HepG2 (cell line): ENCODE measurements around the gene LYRM1. TPM values are rescaled to one million over a fixed set of nuclear protein-coding genes. Genes with fewer than 3 reads are reported as not detected.

Source experiments
- CEBPZ ChIP-seq: IDR thresholded peaks from 2 replicates; pipeline ENCODE4 v1.6.1; 2012; ENCODE audit warnings: low read length, improper control_type of control experiment
- CENPT ChIP-seq: sonication (generic); formaldehyde crosslinking; IDR thresholded peaks from 2 replicates; pipeline ENCODE4 v1.8.0; 2022; ENCODE audit warnings: low read depth, mild to moderate bottlenecking, moderate library complexity, missing genetic modification reagents
- FOXO4 ChIP-seq: sonication (generic); formaldehyde crosslinking; conservative IDR thresholded peaks from 2 replicates; pipeline ENCODE4 v1.8.1; 2023; ENCODE audit warnings: missing genetic modification reagents
- HMGA1 ChIP-seq: sonication (generic); formaldehyde crosslinking; conservative IDR thresholded peaks from 2 replicates; pipeline ENCODE4 v1.4.0; 2020; ENCODE audit warnings: missing genetic modification reagents
- KDM6A ChIP-seq: IDR thresholded peaks from 2 replicates; pipeline ENCODE4 v1.6.1; 2016; ENCODE audit warnings: low read depth
- MED13 ChIP-seq: sonication (generic); formaldehyde crosslinking; IDR thresholded peaks from 2 replicates; pipeline ENCODE4 v1.5.0; 2020; ENCODE audit warnings: missing genetic modification reagents
- NFATC3 ChIP-seq: sonication (generic); formaldehyde crosslinking; IDR thresholded peaks from 2 replicates; pipeline ENCODE4 v1.5.1; 2020; ENCODE audit warnings: mild to moderate bottlenecking, missing genetic modification reagents
- NFYB ChIP-seq: sonication (generic); formaldehyde crosslinking; IDR thresholded peaks from 2 replicates; pipeline ENCODE4 v1.4.0; 2020; ENCODE audit warnings: missing genetic modification reagents
- RBM22 ChIP-seq: fragments of 200-400 bp; formaldehyde crosslinking; optimal IDR thresholded peaks from 2 replicates; pipeline ENCODE3; 2017; ENCODE audit warnings: mild to moderate bottlenecking, low read length, moderate library complexity
- TBX2 ChIP-seq: sonication (generic); formaldehyde crosslinking; IDR thresholded peaks from 2 replicates; pipeline ENCODE4 v1.5.0; 2020; ENCODE audit warnings: missing genetic modification reagents, mild to moderate bottlenecking, borderline replicate concordance
- USF2 ChIP-seq, 2 experiments: sonication (generic) in 1 of 2; formaldehyde crosslinking in 1 of 2; IDR thresholded peaks; 2 replicates each; pipeline versions ENCODE4 v1.5.1 to v1.6.1; 2011 to 2020; ENCODE audit warnings: borderline replicate concordance in 1 of 2, low read depth in 1 of 2, low read length in 1 of 2, mild to moderate bottlenecking in 1 of 2, missing genetic modification reagents in 1 of 2, moderate library complexity in 1 of 2
- ZNF275 ChIP-seq: sonication (generic); formaldehyde crosslinking; IDR thresholded peaks from 2 replicates; pipeline ENCODE4 v1.8.0; 2022; ENCODE audit warnings: missing genetic modification reagents, mild to moderate bottlenecking, inconsistent platforms, borderline replicate concordance
- ZNF354B ChIP-seq: sonication (generic); formaldehyde crosslinking; IDR thresholded peaks from 2 replicates; pipeline ENCODE4 v1.8.0; 2022; ENCODE audit warnings: mild to moderate bottlenecking, missing genetic modification reagents
- ZNF530 ChIP-seq: sonication (generic); formaldehyde crosslinking; IDR thresholded peaks from 2 replicates; pipeline ENCODE4 v1.5.0; 2020; ENCODE audit warnings: low read depth, mild to moderate bottlenecking, missing genetic modification reagents
- ZNF574 ChIP-seq: sonication (generic); formaldehyde crosslinking; IDR thresholded peaks from 2 replicates; pipeline ENCODE4 v1.4.0; 2020; ENCODE audit warnings: missing genetic modification reagents
- ZNF883 ChIP-seq: sonication (generic); formaldehyde crosslinking; IDR thresholded peaks from 2 replicates; pipeline ENCODE4 v1.5.1; 2020; ENCODE audit warnings: mild to moderate bottlenecking, missing genetic modification reagents; ENCODE audit errors: not compliant biosample characterization
- ZSCAN20 ChIP-seq: sonication (generic); formaldehyde crosslinking; IDR thresholded peaks from 2 replicates; pipeline ENCODE4 v1.4.0; 2020; ENCODE audit warnings: missing genetic modification reagents, mild to moderate bottlenecking, borderline replicate concordance
- polyA plus RNA-seq, 8 experiments: library from polyadenylated mRNA; depleted of rRNA in 3 of 8; stranded (reverse) in 7 of 8; unstranded in 1 of 8; fragments of >200 nt; fragmentation: Illumina TruSeq in 4 of 8; extraction: Trizol in 4 of 8; gene quantifications; 2 replicates each; pipeline versions ENCODE4 v1.2.1 to v1.2.3, GENCODE V29; 2011 to 2016; ENCODE audit warnings: low read depth in 4 of 8, missing spikeins in 1 of 8, mixed read lengths in 1 of 8; ENCODE audit not compliant: insufficient read depth in 1 of 8
- total RNA-seq, 5 experiments: library from RNA; depleted of rRNA; stranded (reverse); fragments of >200 nt; fragmentation: Illumina TruSeq; extraction: Trizol; gene quantifications; 2 replicates each; pipeline ENCODE4 v1.2.3, GENCODE V29; 2016; ENCODE audit warnings: low read depth in 1 of 5

LYRM1 gene
- total and polyA plus RNA-seq, 2 of the 13 experiments (the other 11 are each of a cell fraction or from before 2014, with no cell fraction given) = 59.2 to 82.6 TPM

- TF ChIP-seq FOXO4 (CRISPR knock-in tag) (no peak), USF2 (IDR thresholded peaks at IDR 0.05; ENCODE audit: low read depth, low read length) (no peak), USF2 (CRISPR knock-in tag; IDR thresholded peaks at IDR 0.05; ENCODE audit: borderline replicate concordance) (no peak), ZSCAN20 (no peak), ZNF574 (CRISPR knock-in tag) (peak; percentile 59), ZNF530 (CRISPR knock-in tag) (no peak), CENPT (no peak), HMGA1 (no peak), NFYB (no peak), ZNF354B (CRISPR knock-in tag) (no peak), CEBPZ (no peak), RBM22 (no peak), ZNF275 (CRISPR knock-in tag) (no peak), KDM6A (peak; percentile 60), NFATC3 (no peak), TBX2 (CRISPR knock-in tag) (peak; percentile 91), ZNF883 (CRISPR knock-in tag) (no peak), MED13 (no peak)
Observed at GRCh38 chr16:20899477-20900298, 883 bp upstream of the LYRM1 start (continued).
